ENCODE measurements around the gene ZBTB16.

ZBTB16 gene

DNA sequence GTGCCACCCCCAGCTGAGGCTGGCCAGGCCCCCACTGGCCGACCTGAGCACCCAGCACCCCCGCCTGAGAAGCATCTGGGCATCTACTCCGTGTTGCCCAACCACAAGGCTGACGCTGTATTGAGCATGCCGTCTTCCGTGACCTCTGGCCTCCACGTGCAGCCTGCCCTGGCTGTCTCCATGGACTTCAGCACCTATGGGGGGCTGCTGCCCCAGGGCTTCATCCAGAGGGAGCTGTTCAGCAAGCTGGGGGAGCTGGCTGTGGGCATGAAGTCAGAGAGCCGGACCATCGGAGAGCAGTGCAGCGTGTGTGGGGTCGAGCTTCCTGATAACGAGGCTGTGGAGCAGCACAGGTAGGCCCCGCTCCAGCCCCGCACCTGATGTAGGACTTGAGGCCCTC, 4.7 kb downstream of the ZBTB16 start:
- no peak for DNase-seq (ENCODE audit: low spot score)

DNA sequence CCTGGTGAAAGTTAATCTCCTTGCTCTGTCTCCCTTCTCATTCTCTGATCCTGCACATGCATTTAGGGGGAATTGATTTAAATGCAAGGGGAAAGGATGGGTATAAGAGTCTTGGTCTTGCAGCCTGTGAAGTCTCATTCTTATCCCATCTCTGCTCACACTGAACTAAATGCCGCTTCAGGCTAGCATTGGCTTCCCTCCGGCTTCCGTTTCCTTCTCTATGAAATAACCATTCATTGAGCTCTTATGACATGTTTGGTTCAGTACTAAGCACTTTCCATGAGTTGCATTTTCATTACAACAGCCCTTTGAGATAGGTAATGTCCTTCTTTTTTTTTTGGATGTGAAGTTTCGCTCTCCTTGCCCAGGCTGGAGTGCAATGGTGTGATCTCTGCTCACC, 5.6 kb downstream of the ZBTB16 start:
- no peak for DNase-seq (ENCODE audit: low spot score)

DNA sequence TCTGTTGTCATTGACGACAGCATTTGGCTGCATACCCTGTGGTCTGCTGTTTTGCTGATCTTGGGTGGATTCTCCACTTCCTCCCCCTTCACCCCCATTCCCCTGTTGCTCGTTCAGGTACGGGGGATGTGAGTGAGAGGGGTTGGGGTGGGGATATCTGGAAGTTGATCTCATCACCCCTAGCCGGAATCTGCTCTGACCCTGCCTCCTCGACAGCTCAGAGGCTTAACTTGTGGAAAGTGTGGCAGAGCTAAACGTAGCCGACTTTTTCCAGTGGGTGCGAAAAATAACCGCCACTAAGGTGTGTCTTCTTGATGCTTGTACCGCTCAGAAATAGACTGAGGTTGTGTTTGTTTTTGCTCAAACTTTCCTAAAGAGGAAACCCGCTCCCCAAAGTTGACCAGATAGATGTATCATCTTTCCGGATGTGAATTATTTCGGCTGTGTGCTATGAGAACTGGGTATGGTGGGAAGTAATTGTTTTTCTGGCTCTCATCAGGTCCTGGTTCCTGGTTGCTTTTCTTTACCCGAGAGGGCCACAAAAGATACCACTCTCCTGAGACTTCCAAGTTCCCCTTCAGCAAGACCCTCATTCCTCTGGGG, 6.6 kb downstream of the ZBTB16 start:
- peak; percentile 39 for DNase-seq (ENCODE audit: low spot score)

DNA sequence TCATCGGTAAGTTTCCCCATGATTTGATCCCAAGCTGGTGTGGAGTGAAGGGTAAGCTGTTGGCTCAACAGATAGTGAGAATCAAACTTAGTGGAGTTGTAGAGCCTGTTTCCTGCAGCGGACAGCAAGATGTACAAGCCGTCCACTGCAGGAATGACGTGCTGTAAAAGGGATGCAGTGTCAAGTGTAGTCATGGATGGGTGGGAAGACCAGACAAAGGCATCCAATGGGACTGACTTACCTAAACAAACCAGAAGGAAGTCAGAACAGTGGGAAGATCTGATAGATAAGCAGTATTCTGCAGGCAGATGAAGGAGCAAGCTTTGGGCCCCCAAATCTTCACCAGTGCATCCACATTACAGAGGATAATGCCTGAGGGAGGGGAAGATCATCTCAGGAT, 8.8 kb downstream of the ZBTB16 start:
- no peak for DNase-seq (ENCODE audit: low spot score)

DNA sequence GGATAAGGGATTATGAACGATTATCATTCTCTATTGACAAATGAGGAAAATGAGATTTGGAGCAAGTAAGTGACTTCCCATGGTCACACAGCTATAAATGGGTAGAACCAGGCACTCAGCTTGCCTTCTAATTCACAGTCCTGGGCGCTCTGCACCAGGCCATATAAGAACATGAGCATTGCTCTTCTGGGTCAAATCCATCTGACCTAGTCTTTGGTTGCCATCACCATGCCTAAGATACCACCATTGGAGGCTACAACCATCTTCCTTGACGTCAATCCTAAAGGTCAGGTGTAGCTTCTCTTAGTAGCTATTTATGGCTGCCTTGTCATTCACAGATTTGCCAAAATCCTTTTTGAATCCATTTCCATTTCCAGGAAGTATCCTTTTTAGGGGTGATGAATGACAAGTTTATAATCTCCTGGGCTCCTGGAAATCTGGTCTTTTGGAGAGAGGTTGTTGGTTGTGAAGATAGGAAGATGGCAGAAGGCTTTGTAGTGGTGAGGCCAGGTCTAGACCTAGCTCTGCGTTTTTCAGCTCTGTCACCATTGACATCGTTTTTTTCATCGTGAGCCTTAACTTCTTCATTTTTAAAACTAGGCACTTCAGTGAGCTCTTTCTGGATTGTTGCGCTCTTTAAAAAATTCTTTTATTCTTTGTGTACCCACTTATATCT, 11.1 kb downstream of the ZBTB16 start:
- DNase-seq (ENCODE audit: low spot score) = no peak

DNA sequence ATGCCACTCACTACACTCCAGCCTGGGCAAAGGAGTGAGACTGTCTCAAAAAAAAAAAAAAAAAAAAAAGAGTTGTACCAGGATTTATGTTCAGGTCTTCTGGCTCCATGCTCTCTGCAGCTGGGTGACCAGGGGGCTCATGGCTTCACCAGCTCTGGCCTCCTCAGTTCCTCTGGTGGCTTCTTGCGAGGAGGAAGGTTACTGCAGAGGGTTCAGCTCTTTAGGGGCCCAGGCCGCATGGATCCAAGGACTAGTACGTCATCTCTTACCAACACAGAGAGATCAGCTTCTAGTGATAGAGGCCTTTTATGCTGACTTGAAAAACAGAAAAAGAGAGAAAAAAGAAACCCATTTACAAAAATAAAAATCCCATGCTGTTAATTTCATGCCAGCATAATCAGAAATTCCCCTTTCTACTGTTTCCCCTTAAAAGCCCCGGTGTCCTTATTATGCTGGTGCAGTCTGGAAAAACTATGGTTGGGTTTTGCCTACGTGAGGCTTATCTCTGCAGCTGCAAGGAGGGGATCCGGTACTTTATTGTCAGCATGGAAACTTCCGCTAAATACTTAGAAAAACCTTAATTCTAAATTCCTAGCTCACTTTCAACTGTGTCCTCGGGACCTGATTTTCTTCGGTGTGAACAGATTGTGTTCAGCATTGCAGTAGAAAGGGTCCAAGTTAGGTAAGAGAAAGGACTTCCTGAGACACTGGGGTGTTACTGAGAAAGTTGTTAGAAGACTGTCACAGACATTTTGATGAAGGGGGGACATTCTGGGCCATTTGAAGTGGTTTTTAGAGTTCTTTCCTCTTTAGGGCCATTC, 13.7 kb downstream of the ZBTB16 start:
- peak; percentile 33 for DNase-seq (ENCODE audit: low spot score)

DNA sequence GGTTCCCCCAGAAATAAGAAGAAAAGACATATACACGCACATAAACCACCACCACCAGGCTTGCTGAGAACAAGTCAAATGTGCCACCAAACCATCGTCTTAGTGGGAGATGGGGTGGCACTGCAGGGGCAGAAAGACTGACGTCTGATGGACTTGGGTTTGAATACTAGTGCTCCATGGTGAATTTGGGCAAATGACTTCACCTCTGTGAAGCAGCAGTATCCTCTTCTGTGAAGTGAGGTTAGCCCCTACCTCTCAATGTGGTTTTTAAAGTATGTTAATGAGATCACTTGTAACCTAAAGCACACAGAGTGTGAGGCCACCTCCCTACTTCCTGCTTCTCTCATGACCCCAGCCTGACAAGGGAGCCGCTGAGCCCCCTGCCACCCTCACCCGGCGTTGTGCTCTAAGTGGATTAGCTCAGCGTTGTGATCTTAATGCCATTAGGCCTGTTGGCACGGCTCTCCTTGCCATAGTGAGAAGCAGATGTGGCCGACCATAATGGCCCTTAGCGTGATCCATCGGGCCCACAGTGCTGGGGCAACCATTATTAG, 14.4 kb downstream of the ZBTB16 start:
- DNase-seq (ENCODE audit: low spot score) = peak; percentile 32

DNA sequence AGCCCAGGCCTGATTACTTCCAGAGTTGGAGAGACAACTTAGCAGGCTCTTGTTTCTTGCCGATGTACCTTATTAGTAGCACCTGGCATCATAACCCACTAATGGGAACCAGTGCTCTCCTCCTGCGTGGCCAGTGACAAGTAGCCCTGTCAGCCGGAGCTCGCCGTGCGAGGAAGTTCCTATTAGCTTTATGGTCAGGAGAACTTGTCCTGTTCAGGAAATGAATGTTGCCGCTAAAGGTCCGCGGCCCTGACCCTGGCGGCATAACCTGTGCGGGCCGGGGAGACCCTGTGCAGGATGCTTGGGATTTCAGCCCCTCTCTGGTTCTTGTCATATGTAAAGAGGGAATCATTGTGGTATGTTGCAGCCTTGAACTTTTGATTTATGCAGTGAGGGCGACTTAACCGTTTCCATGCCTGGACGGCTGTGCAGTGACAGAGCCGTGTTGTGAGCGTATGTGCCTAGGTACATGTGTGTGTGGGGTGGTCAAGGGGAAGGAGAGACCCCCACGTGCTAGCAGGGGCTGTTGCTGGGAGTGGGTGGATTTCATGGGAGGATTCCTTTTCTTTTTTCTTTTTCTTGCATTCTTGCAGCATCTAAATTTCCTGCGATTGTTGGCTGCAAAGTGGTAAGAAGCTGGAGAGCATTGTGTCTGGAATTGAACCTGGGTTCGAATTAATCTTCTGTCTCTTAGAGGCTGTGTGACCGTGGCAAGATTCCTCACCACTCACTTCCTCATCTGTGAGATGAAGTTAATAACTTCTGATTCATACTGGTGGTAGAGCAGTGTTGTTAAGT, 15.2 kb downstream of the ZBTB16 start:
- no peak for DNase-seq (ENCODE audit: low spot score)

DNA sequence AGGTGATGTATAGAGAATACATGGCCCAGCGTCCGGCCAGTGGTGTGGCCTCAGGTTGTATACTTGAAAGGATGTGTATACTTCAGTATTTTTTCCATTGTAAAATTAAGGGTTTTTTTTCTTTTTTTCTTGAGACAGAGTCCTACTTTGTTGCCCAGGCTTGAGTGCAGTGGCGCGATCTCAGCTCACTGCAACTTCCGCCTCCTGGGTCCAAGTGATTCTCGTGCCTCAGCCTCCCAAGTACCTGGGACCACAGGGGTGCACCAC, 15.8 kb downstream of the ZBTB16 start:
- no peak for DNase-seq (ENCODE audit: low spot score)

DNA sequence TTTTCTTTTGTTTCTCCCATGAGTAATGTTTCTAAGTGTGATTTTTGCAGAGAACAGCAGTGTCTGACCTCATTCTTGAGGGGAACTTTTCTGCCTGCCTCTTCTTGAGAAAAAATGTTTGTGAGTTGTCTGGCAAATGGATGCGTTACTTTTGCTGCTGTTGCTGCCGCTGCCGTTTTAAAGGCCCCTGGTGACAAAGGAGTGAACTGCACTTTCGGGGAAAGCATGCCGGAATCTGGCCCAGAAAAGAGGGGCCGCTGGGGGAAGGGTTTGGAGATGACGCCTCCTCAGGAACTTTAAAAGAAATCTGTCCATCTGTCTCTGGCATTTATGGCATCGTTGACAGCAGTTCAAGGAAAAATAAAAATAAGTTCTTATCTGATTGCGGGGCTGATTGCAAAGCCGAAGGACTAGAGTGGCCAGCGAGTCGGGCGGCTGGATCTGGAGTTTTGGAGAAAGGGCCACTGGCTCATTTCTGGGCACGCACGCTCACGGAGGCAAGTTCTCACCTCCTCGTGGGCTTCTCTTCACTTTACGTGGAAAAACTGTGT, 16.5 kb downstream of the ZBTB16 start:
- peak; percentile 57 for DNase-seq (ENCODE audit: low spot score)

DNA sequence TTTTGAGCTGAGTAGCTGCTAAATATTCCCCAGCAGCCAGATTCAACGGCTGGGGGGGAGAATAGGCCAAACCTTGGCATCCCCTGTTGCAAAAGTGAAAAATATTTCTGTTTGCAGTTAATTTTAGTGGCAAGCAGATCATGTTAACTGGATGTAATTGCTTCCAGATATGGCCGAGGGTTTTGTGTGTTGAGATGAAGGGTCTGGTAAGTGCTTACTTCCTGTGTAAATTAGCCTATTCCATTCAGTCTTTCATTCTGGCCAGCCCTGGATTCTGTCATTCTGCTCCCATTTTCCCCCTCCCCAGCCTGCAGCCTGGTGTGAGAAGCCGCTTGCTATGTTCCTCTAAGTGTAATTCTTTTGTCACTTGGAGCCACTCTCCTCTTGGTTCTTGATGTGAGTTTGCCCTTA, 17.4 kb downstream of the ZBTB16 start:
- DNase-seq (ENCODE audit: low spot score) = no peak

DNA sequence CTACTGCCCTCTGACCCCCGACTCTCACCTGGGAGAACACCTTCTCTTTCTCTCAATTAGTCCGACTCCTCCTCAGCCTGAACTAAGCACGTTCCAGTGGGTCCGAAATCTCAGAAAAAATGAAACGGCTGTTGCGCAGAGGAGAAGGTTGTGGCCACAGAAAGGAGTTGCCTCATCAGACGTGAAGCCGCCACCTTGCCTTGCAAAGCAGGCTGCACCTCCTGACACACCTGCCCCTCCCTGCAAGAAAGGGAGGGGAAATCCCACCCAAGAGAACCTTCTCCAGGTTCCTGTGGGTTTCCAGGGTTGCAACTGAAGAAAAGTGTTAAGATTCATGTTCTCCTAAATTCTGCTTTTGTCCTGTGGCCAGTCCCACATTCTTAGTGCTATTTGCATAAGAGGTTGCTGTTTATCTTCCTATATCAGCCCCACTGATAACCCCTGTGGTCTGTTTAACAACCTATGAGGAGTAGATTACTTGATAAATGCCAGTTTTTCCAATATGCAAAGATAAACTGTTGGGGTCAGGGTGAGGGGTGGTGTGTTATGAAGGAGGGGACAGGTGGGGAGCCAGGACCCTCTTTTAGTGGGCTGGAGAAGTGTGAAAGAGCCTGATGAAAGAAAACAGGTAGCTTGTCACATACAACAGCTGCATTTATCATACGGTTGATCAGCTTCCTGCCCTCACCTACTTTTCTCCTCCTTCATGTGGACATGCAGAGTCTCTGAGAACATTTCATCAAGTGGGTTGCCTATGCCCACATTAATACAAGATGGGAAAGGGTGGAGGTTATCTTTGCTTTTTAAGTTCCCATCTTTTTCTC, 18.2 kb downstream of the ZBTB16 start:
- DNase-seq (ENCODE audit: low spot score) = peak; percentile 42

DNA sequence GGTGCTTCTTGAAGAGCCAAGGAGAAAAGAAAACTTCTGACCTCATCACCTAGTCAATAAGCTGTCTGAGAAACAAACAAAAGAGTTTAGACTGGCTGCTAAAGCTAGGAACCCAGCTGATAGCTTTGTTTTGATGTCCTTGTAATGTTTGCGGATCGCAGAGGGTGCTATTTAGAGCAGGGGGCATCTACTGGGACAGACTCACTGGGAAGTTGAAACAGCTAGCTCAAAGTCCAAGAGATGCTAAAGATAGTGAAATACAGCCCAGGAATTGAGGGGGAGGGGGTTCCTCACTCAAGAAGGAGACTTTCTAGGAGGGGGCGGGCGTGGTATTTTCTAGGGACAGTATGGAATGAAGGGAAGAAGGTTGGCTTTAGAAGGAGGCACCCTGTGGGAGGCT, 18.9 kb downstream of the ZBTB16 start:
- DNase-seq (ENCODE audit: low spot score) = no peak

DNA sequence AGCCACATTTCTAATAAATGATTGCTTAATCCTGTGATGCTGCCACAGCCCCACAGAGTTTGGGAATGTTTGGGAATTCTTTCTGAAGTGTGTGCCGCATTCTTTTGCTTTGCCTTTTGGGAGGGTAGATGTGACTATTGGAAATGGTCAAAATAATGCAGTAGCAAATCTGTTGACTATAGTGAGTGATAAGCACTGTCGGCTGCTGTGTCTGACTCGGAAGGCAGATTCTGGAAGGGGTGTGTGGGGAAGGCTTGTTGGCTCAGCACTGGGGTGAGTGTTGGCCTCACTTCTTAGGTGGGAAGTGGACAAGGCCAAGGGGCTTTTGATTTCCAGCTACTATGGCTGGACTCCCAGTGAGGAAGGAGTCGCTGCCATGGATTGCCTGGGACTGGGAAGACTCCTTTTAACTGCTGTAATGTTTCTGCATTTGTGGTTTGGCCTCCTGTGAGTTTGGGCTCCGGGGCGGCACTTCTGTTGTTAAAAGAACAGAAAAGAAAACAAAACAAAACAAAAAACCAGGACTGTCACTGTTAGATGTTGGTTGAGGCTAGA, 20.1 kb downstream of the ZBTB16 start:
- no peak for DNase-seq (ENCODE audit: low spot score)

DNA sequence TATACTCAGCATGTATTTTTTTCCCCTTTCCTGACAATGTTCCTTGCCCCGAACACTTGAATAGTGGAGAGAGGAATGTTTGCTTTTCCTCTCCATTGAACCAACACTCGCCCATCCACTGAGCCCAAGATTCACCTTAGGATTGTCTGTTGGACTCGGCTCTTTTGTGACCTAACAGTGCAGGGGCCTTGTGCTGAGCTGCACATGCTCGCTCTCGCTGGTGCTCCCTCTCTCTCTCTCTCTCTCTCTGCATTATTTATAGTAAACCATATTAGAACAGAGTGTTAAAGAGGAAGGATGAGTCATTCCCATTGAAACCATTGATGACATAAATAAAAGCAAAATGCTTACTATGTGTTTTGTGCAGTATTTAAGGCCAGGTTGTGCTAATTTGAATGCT, 20.7 kb downstream of the ZBTB16 start:
- peak; percentile 57 for DNase-seq (ENCODE audit: low spot score)

DNA sequence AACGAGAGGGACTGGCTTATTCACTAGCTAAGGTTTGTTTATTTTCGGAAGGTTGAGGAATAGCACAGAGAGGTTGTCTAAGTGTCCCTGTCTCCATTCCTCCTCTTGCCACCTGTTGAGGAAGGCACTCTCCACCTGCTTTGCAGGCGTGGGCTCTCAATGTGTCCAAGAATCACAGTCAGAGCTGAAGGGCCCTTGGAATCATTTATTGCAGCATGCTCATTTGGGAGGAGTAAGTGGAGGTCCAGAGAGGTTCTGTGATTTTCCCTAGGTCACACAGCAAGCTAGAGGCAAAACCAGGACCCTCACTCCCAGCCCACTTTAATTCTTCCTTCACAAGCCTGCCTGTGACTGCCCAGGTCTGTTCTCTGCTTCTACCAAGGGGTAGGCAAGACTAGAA, 21.3 kb downstream of the ZBTB16 start:
- DNase-seq (ENCODE audit: low spot score) = no peak

DNA sequence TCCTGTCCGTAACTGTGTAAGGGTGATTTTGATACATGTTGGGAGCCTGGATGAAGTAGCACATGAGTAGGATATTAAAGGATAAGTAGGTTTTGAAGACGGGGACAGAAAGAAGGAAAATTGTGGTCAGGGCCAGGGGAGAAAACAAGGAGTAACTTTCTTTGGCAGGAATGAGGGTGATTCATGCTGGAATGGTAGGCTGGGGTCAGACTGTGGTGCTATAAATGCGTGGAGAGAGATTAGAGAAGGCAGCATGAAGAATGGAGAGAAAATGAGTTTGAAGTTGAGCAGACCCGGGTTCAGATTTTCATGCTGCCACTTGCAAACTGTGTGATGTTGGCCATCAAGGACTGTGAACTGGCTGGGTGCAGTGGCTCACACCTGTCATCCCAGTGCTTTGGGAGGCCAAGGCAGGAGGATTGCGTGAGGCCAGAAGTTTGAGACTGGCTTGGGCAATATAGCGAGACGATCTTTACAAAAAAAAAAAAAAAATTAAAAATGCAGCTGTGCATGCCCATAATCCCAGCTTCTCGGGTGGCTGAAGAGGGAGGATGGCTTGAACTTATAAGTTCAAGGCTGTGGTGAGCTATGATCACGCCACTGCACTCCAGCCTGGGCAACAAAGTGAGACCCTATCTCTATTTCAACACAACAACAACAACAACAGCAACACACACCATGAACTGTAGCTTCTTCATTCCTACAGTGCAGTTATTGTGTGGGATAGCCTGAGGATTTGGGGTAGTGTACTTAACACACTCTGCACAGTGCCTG, 22.3 kb downstream of the ZBTB16 start:
- no peak for DNase-seq (ENCODE audit: low spot score)

DNA sequence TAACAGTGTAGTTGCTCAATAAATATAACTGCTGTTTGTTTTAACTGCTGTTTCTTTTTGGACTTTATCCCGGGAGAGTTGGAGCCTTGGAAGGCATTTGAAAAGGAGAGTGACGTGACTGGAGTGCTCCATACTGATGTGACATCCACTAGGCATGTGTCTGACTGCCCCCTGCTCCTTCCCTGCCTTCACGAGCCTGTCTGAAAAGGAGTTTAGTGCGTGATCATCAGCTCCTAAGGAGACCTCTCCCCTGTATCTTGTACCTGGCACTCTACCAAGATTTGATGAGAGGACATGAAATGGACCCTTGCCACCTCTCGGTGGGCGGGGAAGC, 22.9 kb downstream of the ZBTB16 start:
- no peak for DNase-seq (ENCODE audit: low spot score)

DNA sequence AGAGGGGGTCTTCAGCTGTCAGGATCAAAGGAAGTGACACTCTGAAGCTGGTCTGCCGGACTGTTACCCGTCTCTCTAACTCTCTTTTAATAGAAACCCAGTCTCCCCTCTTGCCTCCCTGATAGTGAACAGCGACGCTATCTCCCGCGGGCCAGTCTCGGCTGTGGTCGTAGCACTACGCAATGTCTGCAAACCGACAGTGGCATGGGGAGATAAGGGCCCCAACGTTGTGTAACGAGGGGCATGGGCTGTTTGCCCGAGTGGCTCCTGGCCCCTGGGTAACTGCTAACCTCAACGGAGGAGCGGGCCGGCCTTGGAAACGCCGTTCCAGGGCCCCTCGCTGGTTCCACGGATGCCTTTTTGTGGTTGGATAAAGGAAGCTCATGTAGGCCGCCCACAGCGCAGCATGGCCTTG, 23.3 kb downstream of the ZBTB16 start:
- no peak for DNase-seq (ENCODE audit: low spot score)
